Measurements from ENCODE around the gene UBAC2.

GRCh38 chr13:99275093-99275469 is 74.4 kb downstream of the UBAC2 start:
- no peak for TF ChIP-seq CTCF (IDR thresholded peaks at IDR 0.05; ENCODE audit: control extremely low read depth in 1 of 3, insufficient read depth in 1 of 3, low read depth in 1 of 3, low read length in 3 of 3)
- no peak for TF ChIP-seq POLR2A (IDR thresholded peaks at IDR 0.05; ENCODE audit: control extremely low read depth in 1 of 2, low read depth in 2 of 2, low read length in 2 of 2)
- TF ChIP-seq RNF2 (IDR thresholded peaks at IDR 0.05; ENCODE audit: borderline replicate concordance, low read depth, low read length, missing control alignments, poor library complexity, severe bottlenecking): no peak
- no peak for TF ChIP-seq POLR2AphosphoS5 (IDR thresholded peaks at IDR 0.05; ENCODE audit: low read depth, low read length)
- TF ChIP-seq YY1 (IDR thresholded peaks at IDR 0.05; ENCODE audit: low read depth, low read length): no peak
- no peak for TF ChIP-seq HDAC2 (IDR thresholded peaks at IDR 0.05; ENCODE audit: borderline replicate concordance in 1 of 2, low read depth in 2 of 2, low read length in 2 of 2)
- TF ChIP-seq CREB1 (IDR thresholded peaks at IDR 0.05): no peak
- no peak for TF ChIP-seq SUZ12 (IDR thresholded peaks at IDR 0.05; ENCODE audit: low read length)
- TF ChIP-seq ZNF274 (IDR thresholded peaks at IDR 0.05; ENCODE audit: borderline replicate concordance, extremely low read depth, low read length): no peak
